MV-4-11 (cell line): ENCODE data around the gene MBOAT1.

Experiments
- DNase-seq: peaks from one replicate; lab custom pipeline; 2025; lab: John Stamatoyannopoulos, UW

Gene MBOAT1

DNA sequence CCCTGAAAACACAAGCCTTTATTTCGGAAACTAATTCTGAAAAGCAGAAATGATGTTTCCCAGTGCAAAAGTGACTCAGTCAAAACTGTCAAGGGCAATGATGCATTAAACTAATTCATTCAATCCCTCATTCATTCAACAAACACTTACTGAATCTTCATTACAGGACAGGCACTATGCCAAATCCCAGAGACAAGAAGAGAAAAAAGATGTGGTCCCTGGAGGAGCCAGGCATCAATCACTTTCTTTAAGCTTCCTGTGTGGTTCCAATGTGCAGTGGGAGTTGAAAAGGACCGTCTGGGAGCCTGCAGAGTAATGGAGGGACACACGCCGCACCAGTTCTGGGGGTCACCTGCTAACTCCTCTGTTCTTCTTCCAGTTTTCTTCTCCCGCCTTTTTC is 113.1 kb downstream of the MBOAT1 start:
- DNase-seq: no peak

DNA sequence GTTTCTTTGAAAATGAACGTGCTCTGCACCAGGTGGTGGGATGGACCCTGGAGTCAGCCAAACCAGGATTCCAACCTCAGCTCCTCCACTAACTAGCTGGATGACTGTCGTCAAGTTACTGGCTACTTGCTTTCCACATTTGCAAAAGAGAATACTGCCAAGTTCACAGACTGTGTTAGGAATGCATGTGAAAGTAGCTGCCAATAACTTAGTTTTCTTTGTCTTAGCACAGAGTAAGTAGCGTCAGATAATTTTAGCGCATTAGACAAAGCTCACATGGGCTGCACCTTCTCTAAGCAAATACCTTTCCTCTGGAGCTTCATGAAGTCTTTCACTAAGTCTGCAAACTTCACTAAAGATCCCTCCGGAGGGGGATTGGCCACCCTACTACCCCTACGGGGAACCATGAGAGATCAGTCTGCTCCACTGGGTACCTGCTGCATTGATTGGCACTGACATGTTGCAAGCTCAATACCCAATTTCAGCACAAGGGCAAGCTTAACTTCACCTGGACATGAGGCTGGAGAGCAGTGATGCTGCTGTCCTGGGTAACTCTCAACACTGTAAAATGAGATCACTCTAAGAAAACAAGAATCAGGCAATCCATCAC is 113.9 kb downstream of the MBOAT1 start:
- no peak for DNase-seq

DNA sequence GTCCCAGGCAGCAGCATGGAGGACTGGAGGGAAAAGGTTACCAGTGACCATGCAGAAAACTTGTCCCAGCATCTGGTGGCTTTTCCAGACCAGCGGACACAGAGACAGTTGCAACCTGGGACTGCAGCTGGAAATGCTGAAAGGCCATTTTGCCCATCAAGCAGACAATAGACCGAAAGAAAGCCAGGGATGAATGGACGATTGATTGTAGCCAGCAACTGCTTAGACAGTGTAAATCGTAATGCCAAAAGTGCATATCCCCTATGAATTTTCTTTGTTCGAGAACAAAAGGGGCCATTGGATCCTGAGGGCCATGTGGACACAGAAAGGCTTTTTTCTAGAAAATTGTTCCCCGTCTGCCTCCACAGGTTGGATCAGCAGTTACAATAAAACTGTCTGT is 115.7 kb downstream of the MBOAT1 start:
- no peak for DNase-seq

DNA sequence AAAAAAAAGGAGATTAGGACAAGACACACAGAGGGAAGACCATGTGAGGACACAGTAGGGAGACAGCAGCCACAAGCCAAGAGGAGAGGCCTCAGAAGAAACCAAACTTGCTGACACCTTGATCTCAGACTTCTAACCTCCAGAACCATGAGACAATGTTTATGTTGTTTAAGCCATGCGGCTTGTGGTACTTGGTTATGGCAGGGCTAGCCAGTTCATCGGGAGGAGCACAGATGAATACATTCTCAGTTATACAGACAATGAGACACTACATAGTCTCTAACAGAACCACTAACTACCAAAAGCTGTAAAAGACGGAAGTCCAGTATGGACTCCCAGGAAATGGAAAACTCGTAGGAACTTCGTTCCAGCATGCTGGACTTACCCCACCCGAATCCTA is 116.8 kb downstream of the MBOAT1 start:
- DNase-seq: no peak

DNA sequence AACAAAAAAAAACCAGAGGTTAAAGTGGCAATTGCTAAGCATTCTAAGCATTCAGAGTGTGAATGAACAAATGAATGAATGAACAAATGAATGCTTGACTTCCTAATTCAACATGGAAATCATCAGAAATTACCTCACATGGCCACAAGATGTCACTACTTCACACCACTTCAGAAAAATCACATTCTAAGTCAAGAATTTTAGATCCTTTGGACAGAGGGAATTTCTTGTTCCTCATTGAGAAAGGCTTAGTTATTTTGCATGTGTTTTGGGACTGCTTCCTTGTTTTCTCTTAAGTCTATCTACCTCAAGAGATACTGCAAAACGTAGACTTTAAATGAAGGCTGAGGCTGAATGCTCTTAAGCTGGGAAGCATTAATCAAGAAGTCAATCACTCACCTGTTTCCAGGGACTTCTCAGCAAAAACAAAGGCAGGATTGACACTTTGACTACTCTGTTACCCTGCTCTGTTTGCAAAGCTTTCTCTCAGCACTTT is 120.2 kb downstream of the MBOAT1 start:
- DNase-seq: peak; percentile 78

DNA sequence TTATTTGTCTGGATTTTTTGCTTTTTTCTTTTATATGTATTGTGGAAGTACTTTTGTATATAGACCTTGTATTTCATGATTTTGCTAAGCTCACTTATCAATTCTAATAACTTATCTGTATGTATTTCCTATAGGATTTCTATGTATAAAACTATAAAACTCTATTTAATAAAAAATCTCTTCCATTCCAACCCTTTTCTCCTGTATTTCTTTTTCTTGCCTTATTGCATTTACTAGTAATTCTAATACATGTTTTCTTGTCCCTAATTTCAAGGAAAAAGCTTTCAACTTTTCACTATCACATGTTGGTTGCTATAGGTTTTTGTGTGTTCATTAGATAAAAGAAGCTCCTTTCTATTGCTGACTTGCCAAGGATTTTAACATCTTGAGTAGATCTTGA is 125.3 kb downstream of the MBOAT1 start:
- no peak for DNase-seq

DNA sequence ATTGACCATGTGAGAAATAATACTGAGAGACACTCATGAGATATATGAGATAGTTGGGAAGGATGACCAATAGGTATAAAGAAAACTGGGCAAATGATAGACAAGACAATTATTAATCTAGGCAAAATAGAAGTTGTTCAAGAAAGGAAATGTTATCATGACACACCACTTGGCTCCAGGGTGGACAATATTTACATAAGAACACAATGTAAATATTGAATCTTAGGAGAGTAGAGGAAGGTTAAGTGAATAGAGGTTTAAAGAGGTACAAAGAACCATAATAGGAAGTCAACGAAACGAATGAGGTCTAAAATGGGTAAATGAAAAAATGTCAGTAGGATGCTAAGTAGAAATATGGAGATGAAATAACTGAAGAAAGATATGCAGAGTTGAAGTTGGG is 126.5 kb downstream of the MBOAT1 start:
- DNase-seq: no peak

DNA sequence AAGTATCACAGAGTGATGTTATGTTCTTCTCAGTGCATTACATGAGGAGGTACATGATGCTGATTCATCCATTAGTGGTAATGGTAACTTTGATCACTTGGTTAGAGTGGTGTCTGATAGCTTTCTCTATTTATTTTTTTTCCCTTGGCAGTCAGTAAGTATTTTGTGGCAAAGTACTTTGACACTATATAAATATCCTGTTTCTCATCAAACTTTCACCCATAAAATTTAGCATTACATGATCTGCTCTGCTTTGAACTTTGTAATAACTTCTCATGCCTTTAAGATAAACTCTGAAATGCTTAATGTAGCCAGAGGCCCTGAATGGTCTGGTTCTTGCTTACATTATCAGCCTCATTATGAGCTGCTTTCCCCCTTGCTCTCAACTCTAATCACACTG is 127.9 kb downstream of the MBOAT1 start:
- DNase-seq: no peak

DNA sequence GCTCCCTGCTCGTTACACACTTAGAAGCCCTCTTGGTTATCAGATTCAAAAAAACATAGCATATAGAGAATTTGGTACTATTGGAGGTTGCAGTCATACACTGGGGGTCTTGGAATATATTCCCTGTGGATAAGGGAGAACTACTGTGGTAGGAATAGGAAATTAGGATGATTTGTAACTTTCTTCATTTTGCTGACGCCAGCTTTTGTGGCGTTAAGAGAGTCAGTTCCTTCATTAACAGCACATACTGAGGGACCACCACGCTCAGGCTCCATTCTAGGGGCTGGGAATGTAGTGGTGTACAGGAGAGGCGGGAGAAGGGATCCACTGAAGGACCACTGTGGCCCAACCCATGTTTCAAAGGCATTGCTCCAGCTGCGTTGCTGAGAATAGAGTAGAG is 140.3 kb downstream of the MBOAT1 start:
- DNase-seq: no peak

DNA sequence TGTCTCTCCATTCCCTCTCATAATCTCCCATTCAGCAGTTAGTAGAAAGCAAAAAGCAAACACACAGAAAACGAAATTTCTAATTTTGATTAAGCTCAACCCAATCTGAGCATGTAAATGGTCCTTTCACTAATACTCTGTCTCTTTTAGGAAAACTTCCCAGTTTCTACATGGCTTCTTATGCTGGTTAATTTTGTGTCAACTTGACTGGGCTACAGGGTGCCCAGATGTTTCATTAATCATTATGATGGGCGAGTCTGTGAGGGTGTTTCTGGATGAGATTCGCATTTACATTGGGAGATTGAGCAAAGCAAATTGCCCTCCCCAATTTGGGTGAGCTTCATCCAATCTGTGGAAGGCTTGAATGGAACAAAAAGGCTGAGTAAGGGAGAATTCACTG is 142.2 kb downstream of the MBOAT1 start:
- no peak for DNase-seq

DNA sequence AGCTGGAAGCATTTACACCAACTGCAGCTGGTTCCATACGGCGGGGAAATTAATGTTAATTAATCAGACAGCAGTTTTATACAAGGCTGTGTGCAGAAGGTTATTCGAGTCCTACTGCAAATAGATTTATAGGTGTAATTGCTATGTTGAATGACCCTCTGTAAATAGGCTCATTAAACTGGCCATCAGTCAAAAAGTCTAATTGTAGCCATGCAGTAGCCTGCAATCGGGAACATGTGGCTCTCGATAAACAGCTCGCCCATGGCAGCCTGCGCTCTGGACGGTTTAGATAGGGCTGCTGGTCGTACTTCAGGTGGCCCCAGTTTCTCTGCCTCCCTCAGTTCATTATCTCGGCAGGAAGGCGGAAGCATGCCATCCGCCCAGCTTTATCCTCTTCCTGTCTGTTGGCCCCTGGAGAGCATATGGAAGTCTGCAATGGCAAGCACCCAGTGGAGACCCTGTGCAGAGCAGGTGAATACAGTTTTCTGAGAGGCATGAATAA is 143.2 kb downstream of the MBOAT1 start:
- DNase-seq: no peak

DNA sequence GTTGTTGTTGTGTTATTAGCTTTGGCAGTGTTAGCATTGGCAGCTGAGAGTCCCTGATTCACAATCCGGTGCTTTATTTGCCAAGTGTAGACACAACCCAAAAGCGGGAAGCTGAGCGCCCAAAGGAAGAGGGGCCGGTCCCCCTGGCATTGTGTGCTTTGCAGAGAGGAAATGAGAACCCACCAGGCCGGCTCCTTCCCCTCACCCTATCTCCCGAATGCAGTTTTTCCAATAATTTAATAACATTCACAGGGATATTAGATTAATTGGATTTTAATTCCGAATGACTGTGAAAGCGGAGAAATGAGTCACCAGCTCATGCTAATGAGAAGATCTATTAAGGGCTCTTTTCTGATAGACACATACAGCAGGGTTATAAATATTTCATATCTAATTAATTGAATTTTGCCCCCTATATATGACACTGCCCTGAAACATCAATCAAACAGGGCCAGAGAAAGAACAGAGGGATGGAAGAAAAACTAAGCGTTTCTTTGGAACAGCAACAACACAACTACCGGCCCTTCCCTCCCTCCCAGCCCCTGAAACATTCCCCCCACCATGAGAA is 143.8 kb downstream of the MBOAT1 start:
- DNase-seq: no peak

DNA sequence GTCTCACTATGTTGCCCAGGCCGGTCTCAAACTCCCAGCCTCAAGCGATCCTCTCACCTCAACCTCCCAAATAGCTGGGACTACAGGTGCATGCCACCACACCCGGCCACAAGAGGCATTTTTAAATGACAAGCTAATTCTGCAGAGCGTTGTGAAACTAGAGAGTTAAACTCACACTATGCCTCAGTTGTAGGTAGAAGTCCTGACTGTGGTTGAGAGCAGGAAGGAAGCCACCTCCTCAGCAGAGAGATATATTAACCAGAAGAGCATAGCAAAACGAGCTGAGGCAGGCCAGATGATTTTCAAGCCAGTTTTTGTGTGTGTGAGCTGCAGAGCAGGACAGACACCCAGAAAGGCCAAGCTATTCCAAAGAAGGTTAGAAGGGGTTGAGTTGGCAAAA is 150.3 kb downstream of the MBOAT1 start:
- no peak for DNase-seq

DNA sequence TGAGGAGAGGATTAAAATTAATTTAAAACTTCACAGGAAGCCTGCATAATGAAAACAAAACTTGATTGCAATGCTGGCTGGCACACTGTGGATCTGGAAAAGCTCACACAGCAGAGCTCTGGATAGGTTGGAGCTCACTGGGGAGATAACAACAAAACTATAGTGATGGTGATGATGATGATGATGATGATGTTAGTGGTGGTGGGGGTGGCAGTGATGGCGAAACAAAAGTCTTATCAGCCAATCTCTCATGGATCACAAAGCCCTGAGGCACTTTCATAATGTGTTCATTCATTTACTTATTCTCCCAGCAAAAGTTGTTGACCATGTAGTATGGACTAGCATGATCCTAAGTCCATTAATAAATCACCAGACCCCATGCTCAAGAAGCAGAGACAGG is 152.0 kb downstream of the MBOAT1 start:
- no peak for DNase-seq

DNA sequence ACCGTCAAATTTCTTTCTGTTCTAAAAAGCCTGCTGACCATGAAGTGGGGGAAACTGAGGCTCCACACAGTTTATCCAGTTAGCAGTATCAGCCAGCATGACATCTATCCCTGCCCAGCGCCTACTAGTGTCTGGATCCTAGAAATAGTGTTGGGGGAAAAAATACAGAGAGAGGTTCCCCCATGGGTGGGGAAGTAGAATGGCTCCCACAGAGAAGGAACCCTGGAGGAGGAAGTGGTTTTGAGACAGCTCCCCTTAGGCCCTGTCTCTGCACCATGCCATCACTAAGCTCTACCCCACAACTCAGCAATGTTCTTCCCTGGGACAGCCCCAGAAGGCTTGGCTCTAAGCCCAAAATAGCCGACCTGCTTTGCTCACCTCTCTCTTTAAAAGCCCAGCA is 153.4 kb downstream of the MBOAT1 start:
- peak; percentile 82 for DNase-seq

DNA sequence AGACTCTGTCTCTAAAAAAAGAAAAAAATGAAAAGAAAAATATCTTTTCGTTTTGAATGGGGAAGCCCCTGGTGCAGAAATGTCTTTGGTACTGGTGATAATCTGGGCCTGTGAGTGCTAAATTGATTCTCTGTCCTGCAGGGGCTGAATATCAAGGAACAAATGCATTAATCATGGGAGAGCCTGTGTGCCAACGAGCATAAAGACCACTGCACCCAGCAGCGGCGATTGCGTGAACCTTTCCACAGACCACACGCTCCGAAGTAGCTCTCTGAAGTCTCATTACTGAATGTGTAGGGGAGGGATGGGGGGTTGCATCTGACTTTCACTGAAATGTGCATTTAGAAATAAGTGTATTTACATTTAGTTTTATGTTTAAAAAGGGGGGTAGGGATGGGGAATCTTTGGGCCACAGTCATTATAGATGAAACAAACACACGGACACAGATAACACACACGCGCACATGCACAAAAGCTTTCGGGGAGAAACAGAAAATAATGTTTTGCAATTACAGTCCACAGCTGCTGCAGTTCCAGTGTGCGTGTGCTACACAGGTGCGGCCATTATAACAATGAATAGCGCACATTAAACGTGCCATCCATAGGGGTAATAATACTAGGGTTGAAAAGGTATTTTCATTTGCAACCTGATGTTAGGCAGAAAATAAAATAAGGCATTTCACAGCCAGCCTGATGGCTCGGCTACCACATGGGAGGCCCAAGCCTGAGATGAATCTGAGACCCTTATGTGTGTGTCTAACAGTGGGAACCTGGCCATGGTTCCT is 154.0 kb downstream of the MBOAT1 start:
- DNase-seq: no peak

DNA sequence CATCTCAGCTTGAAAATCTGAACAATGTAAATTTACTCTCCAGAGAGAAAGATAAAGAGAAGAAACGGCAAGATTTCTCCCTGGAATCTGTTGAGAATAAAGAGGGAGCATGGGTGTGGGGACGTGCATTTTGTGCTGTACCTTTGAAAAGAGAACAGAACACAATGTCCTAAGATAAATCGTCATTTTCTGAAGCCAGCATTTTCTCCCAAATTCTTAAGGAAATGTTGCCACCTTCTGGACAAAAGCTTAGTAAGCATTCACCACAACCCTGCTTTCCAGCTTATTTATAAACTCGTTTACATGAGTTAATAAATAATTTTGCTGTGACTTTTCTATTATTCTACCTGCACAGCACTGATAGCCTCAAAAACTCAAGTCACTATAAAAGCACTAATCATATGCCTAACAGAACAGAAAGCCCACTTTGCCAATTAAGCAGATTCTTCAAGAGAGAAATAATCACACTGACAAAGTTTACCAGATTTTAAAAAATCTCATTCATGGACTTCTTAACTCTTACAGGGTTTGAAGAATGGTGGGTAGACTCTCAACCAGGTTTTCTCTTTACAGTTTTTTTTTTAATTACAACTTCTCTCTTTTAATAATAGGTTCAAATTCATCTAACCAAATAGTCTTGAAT is 155.8 kb downstream of the MBOAT1 start:
- DNase-seq: peak; percentile 0

DNA sequence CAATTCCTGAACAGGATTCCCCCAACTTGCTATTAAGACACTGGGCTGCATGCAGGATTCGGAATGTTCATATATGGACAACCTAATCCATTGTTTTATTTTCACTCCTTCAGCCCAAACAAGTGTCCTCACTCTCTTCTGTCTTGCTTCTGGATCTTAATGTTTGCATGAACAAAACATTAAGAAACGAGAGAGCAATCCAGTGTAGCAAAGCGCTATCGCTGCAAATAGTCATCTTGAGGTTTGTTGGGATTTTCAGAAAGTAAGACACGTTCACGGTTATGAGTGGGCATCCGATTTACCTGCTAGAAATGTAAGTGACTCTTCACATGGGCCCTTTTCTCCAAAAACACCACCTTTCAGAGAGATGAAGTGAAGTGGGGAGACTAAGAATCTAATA is 156.4 kb downstream of the MBOAT1 start:
- no peak for DNase-seq
